HG03378 (cell line): ENCODE measurements around the gene DGKH.
"Not testable (repeated sequence)": the region's sequence is repeated elsewhere in the genome, so short reads cannot be mapped to it uniquely, and the experiment has no call there.

Experiments
- ATAC-seq: cut with Tn5 transposase; IDR thresholded peaks from one replicate; pipeline ENCODE4 v1.9.1; 2021; ENCODE audit warnings: mild to moderate bottlenecking, moderate library complexity; ENCODE audit not compliant: unreplicated experiment

DGKH gene

GRCh38 chr13:42071672-42072419 is 23.4 kb downstream of the DGKH start:
- no peak for ATAC-seq

- ATAC-seq = no peak
Observed at GRCh38 chr13:42073683-42074082, 25.2 kb downstream of the DGKH start.

- no peak for ATAC-seq
Observed at GRCh38 chr13:42075517-42075916, 27.1 kb downstream of the DGKH start.

GRCh38 chr13:42076309-42076713 is 27.9 kb downstream of the DGKH start:
- no peak for ATAC-seq

DNA sequence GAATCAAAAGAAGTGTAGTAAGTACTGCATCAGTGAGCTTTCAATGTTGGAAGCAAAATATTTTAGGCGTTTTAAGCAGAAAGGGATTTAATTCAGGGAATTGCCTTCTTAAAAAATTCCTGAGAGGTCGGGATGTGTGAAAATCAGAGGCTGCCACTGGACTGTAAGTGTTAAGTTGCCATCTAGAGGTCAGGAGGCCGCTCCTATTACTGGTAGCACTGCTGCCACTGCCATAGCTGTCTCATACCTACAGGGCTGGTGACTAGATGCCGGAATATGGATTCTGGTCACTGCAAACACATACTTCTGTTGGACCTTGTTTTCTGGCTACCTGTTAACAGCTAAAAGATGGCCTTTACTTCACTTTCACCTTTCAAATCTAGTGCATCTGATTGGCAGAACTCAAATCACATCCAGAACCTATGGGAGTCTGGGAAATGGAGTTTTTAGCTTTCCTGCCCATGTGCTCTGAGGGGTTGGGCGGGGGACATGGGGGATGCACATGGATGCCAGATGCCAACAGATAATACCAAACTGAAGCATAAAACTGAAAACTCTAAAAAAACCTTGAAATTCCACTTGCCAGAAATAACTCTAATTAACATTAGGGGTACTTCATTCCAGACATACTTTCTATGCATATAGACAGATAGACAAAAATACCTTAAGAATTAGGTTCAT is 29.8 kb downstream of the DGKH start:
- ATAC-seq = no peak

DNA sequence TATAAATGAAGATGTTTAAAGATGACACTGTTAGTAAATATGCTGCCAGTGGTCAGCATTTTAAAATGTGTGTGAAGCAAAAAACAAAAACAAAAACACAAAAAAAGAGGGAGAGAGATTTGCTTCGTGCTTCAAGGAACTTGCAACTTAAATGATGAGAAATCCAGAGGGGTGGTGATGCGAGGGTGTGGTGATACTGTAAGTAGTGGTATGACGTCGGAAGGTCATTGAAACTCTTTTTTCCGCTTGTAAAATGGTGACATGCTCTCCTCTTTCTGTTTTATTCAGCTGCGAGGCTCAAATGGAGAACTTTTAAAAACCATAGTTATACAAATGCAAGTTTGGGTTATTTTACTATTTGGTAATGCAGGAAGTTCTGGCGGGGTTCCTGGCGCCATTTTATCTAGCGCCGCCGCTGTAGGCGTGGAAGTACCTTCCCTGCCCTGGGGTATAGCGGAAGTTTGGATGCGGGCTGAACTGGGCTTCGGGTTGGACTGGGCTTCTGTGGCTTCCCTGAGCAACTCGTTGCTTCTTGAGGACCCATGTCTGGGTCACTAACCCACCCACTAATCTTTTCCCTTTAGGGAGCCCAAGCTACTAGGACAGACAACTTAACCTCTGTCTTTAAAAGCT is 34.8 kb downstream of the DGKH start:
- no peak for ATAC-seq

DNA sequence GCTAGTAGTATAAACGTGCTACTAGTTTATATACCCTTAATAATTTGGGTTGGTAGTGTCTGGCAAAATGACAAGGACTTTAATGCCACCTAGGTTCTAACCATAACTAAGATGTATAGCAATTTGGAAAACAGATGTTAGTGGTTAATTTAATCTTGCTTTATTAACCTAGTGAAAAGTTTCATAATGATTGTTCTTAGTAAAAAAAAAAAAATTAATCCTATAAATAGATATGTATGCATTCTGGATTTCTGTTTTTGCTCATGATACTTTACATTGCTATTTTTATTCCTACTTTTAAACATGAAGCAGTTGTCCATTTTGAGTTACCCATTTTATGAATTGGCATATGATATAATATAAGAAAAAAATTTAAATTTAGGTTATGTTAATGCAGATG is 36.3 kb downstream of the DGKH start:
- ATAC-seq = no peak

DNA sequence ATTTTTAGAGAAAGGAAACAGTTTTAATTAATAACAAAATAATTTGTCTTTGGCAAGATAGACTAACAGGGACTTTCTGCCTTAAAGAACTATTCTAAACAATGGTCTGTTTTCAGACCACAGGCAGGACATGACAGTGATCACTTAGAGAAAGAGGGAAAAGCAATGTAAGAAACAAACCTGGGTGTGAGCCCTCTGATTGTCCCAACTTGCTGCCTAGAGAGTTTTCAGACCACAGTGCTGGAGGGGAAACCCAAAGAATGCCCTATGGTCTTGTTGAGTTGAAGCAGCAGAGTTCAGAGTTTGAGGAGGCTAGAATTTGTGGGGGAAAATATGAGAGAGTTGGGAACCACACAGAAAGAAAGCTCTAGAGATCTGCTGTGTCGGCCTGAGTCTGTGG is 38.1 kb downstream of the DGKH start:
- ATAC-seq = no peak

- ATAC-seq = no peak
Observed at GRCh38 chr13:42094516-42095040, 46.1 kb downstream of the DGKH start.

GRCh38 chr13:42096222-42096621 is 47.8 kb downstream of the DGKH start:
- not testable (repeated sequence) for ATAC-seq

GRCh38 chr13:42099962-42100675 is 51.7 kb downstream of the DGKH start:
- ATAC-seq = no peak

- no peak for ATAC-seq
Observed at GRCh38 chr13:42100960-42101359, 52.5 kb downstream of the DGKH start.

DNA sequence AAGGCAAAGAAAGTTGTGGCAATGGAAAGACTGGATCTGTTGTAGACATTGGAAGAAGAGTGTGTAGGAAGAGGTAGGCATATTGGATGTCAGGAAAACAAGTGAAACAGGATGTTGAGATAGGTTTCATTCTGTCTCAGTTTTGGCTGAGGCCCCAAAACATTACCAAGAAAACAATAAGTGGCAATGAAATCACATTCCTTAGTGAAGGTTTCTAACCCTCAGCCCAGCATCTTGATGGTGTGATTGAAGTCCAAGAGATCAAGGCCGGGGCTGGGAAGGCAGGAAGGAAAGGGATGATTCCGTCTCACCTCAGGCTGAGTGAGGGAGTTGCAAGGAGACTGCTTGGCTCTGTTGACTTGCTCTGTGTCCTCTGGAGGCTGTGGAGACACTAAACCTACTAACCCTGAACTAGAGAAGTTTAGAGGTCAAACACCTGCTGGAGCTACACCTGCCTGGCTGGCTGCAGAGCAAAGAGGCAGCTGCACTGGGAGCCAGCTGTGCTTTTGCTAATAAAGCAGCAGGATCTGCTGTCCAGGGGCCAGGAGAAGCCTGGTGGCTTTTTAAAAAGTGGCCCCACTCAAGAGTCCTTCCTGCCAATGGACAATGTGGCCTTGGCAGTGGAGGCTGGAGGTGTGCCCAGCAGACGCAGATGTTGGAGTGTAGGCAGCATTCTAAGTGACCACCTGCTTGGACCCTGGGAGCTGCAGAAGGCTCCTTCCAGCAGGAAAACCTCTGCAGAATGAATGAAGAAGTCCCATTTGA is 53.6 kb downstream of the DGKH start:
- ATAC-seq = no peak

- ATAC-seq = no peak
Observed at GRCh38 chr13:42102961-42103865, 54.8 kb downstream of the DGKH start.

- ATAC-seq = no peak
Observed at GRCh38 chr13:42106998-42107397, 58.5 kb downstream of the DGKH start.

DNA sequence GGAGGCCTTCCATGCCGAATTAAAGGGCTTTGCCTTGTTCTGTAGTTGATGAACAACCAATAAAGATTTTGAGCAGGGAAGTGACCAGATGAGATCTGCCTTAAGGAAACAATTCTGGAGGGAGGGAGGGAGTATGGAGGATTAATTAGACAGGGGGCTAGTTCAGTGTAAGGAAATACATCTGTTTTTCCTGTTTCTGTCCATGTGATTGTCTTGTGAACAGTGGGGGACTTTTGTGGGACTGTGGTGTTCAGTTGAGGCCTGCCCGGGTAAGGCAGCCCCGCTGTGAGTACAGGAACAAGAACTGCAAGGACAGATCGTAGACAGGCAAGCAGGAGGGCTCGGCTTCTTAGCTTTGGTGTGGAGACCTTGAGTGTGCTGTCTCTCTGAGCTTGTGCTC is 59.0 kb downstream of the DGKH start:
- no peak for ATAC-seq

GRCh38 chr13:42108217-42108616 is 59.8 kb downstream of the DGKH start:
- ATAC-seq = no peak

- no peak for ATAC-seq
Observed at GRCh38 chr13:42109957-42110356, 61.5 kb downstream of the DGKH start.

DNA sequence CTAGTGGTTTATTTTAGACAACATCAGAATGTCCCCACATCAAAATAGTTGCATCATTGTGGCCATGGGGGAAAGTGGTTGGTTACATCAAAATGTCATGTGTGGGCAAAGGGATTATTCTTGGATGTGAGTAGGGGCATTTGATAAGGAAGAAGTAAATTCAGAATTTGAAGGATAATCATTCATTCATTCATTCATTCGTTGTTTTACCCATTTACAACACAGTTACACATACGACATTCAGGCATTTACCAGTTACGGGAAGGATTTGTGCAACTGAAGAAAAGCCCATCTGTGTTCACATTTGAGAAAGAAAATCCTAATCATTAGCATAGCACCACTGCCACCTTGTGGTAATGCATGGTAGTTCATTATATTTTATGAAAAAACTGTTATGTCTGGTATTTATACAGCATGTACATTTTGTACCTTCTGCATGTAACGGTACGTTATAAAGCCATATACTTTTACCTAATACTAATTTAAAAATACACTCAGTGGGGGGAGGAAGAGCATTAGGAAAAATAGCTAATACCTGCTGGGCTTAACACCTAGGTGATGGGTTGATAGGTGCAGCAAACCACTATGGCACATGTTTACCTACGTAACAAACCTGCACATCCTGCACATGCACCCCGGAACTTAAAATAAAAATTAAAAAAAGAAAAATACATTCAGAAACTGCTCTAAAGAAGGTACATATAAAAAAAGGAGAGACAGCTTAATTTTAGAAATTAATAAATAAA is 62.1 kb downstream of the DGKH start:
- no peak for ATAC-seq
